Right cardiac atrium (tissue), 5 donors: ENCODE results near the gene SRP9. TPM values are rescaled to one million over a fixed set of nuclear protein-coding genes. Genes with fewer than 3 reads are reported as not detected.

Experiments
- ATAC-seq, 2 donors: fragments of 200-7000 bp; cut with Tn5 transposase; one replicate each; pipeline versions ENCODE4 v1.8.0 to v1.9.1; 2020; ENCODE audit warnings: moderate library complexity in 2 of 2, mild to moderate bottlenecking in 1 of 2
- DNase-seq, 3 donors: peaks; one replicate each; pipeline ENCODE4 v3.0.0-alpha.2; 2020
- H3K27ac ChIP-seq: one replicate; pipeline ENCODE4 v1.5.1; 2013; ENCODE audit warnings: mild to moderate bottlenecking, low read length, control low read depth, moderate library complexity
- H3K27me3 ChIP-seq: one replicate; pipeline ENCODE4 v1.6.1; 2013; ENCODE audit not compliant: control insufficient read depth, insufficient read depth
- H3K4me1 ChIP-seq: one replicate; pipeline ENCODE4 v1.6.1; 2013; ENCODE audit warnings: low read length; ENCODE audit not compliant: control insufficient read depth, insufficient read depth
- H3K4me3 ChIP-seq: one replicate; pipeline ENCODE4 v1.5.1; 2013; ENCODE audit warnings: low read length, control low read depth
- H3K9me3 ChIP-seq: one replicate; pipeline ENCODE4 v1.6.1; 2013; ENCODE audit warnings: low read length; ENCODE audit not compliant: control insufficient read depth
- WGBS: extraction: QIAGEN DNeasy Blood & Tissue Kit; methylation state at CpG from one replicate; pipeline ENCODE4 v1.1.7; 2013; 5-methylcytosine and 5-hydroxymethylcytosine counted together
- intact Hi-C, 4 donors: fragments of 100-400 bp; cut with DNase I; formaldehyde crosslinking; loops; one replicate each; pipeline versions ENCODE4 v1.11.0 to v1.14.0; 2022 to 2023
- polyA plus RNA-seq: library from polyadenylated mRNA; stranded (reverse); fragments of 200-250 nt; gene quantifications from one replicate; pipeline ENCODE4 v1.2.3, GENCODE V29; 2013
- total RNA-seq, 4 donors: library from RNA; stranded (reverse); fragmentation: NEBNext Ultra II Directional; extraction: Animal tissue kit (Norgen Biotek cat#: 25700); gene quantifications; one replicate each; pipeline ENCODE4 v1.2.1, GENCODE V29; 2021
- donor health status: healthy with polysubstance abuse.
- donor health status: DM: no; HTN: yes; CAD: no.
- donor health status: DM: no; HTN: no; CAD: no.
- donor health status: DM: no; HTN: yes; CAD: no; lungs with severe emphysema.
- donor health status: DM: yes; HTN: yes; CAD: no.

The SRP9 gene
- total and polyA plus RNA-seq, 5 donors: 193 to 259 (median 229) TPM

DNA sequence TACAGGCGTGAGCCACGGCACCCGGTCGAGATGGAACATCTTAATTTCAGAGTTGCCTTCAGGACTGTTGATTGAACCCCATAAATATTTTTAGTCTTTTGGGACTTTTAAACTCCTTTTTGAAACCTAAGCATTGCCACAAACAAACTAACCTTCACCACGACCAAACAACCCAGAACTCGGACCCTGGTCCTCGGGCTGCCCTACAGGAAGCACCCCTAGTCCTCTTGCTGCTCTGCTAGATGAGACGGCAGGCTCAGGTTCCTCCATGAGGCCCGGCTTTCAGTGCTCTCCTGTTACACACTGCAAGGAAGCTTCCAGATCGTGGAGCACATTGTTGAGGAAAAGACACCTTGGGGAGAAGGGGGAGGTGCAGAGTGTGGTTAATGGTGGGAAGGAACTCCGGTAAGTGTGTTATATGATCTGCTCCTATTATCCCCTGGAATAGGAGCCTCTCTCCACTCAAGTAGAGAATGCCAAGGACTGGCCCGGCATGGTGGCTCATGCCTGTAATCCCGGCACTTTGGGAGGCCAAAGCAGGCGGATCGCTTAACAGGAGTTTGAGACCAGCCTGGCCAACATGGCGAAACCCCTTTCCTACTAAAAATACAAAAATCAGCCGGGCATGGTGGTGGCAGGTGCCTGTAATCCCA, 38.0 kb downstream of the SRP9 start:
- H3K4me1 ChIP-seq: peaks cover 39% of the 10 kb centered on the region
- intact Hi-C loops: no loop called here
- peak overlapping the region; percentile 39 for H3K27ac ChIP-seq
- H3K27me3 ChIP-seq: no peaks in the 10 kb centered on the region
- DNase-seq: no peak
- H3K9me3 ChIP-seq: no peaks in the 10 kb centered on the region
- ATAC-seq: no peak
- H3K4me3 ChIP-seq: no peak overlapping the region
- WGBS: 89% methylated on average over 17 of the region's 17 CpGs

DNA sequence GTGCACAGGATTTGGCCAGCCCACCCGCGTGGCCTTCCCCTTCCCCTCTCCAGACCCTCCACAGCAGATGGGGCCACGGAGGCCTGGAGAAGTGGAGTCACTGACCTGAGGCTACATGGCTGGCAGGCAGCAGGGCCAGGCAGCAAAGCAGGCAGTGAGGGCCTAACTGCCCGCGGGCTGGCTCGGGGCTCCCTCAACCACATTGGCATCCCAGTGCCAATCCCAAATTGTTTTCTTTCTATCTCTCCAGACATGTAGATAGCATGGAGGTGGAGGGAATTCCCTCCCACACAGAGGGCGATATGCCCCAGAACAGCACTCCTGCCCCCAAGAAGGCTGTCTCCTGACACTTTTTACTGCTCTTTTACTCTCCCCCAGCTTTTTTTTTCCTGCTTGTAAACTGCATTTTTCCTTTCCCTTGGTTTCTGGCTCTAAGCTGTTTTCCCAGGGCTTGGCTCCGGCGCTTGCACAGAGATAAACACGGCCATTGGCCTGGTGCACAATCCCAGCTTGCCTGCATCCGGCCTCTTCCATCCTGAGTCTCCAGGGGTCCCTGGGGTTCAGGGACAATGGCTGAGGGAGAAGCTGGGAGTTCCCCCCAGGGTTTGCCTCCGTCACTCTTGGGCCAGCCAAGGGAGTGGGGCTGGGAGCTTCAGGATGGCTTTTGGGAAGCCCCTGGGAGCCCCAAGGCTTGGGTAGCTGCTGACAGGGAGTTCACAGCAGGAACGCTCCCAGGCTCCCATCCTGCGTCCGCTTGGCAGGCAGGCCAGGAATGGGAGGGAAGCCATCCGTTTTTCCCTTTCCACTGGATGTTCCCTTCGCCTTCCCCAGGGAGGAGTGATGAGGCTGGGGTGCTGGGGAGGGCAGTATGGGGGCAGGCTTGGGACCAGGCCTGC, 39.3 kb downstream of the SRP9 start:
- Histone ChIP-seq H3K27me3 (no peaks in the 10 kb centered on the region), H3K4me1 (peaks cover 39% of the 10 kb centered on the region), H3K27ac (peak overlapping the region; percentile 99), H3K9me3 (no peaks in the 10 kb centered on the region), H3K4me3 (no peak overlapping the region)
- intact Hi-C loops: no loop called here
- 37% methylated on average over 17 of the region's 17 CpGs for WGBS
- DNase-seq (peak; percentile 86 to 95 (median 93)), ATAC-seq (peak; percentile 79 to 80)

DNA sequence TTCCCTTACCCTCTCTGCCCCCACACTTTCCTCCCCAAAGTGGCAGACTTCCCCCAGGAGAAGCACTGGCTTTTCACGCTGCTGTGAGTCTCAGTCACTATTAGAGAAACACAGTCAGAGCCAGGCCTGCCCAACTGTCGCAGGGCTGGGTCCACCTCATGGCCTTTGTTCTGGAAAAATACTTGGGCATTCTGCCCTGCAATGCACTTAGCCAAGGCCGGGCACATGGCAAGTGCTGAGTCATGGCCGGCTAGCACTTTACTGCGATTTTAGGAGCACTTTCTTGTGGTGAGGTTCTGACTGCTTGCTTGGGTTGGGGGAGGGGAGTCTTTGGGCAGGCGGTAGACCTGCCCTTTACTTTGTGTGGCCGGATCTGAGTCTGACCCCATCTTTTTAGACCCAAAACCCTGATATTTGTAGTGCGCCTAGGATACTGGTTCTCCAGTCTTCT, 40.0 kb downstream of the SRP9 start:
- peaks cover 34% of the 10 kb centered on the region for H3K4me1 ChIP-seq
- no peak overlapping the region for H3K4me3 ChIP-seq
- H3K27ac ChIP-seq: peak overlapping the region; percentile 99
- peak; percentile 73 to 79 for ATAC-seq
- intact Hi-C loops: no loop called here
- no peaks in the 10 kb centered on the region for H3K9me3 ChIP-seq
- H3K27me3 ChIP-seq: no peaks in the 10 kb centered on the region
- peak; percentile 83 to 89 (median 85) for DNase-seq
- whole genome bisulfite sequencing: 36% methylated on average over 8 of the region's 8 CpGs

DNA sequence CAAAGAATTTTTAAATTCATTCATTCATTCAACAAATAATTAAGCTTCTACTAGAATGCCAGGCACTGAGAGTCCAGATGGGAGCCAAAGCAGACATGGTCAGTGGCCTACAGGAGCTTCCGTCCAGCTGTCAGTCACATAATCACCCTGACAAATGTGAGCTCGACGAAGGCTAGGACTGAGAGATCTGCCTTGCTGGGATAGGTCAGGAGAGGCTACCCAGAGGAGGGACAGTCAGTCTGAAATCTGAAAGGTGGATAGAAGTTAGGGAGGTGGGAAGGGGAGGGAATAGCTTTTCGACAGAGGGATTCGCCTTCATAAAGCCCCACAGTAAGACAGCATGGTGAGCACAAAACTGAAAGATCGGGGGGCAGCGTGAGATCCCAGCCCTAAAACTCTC, 40.6 kb downstream of the SRP9 start:
- WGBS: 87% methylated on average over 7 of the region's 7 CpGs
- Histone ChIP-seq H3K27me3 (no peaks in the 10 kb centered on the region), H3K27ac (peak overlapping the region; percentile 50), H3K4me1 (peaks cover 30% of the 10 kb centered on the region), H3K4me3 (no peak overlapping the region), H3K9me3 (no peaks in the 10 kb centered on the region)
- intact Hi-C loops: no loop called here
- ATAC-seq (no peak), DNase-seq (no peak)

DNA sequence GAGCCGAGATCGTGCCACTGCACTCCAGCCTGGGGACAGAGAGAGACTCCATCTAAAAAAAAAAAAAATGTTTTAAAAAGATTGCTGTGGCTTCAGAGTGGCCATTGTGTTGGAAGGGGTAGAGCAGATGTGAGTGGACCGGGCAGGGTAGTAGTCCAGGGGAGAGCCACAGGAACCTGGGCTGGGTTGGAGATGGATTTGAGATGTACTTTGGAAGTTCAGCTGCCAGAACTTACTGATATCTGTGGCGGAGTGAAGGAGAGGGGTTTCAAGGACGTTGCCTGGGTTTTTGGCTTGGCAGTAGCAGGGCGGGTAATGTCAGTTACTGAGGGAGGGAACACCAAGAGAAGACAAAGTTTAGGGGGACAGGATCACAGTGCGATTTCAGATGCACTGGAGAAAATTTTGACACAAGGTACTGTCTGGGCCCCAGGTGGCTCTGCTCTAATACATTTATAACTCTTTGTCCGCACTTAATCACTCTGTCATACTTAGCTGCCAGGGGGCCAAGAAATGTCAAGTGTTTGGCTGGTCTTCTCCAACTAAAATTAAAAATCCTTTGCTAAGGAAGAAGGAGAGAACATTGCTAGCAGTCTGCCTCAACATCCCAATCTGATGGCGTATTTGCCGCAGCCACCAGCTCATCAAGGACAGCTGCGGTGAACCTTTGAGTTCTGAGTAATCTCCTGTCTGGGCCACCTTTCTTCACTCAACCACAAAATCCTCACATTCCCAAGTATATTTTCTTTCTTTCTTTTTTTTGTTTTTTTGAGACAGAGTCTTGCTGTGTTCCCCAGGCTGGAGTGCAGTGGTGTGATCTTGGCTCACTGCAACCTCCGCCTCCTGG, 41.9 kb downstream of the SRP9 start:
- Histone ChIP-seq H3K27me3 (no peaks in the 10 kb centered on the region), H3K9me3 (no peaks in the 10 kb centered on the region), H3K4me3 (no peak overlapping the region), H3K4me1 (peaks cover 25% of the 10 kb centered on the region), H3K27ac (peak overlapping the region; percentile 39)
- intact Hi-C loops: no loop called here
- ATAC-seq (no peak), DNase-seq (no peak)
- WGBS: 56% methylated on average over 12 of the region's 12 CpGs

DNA sequence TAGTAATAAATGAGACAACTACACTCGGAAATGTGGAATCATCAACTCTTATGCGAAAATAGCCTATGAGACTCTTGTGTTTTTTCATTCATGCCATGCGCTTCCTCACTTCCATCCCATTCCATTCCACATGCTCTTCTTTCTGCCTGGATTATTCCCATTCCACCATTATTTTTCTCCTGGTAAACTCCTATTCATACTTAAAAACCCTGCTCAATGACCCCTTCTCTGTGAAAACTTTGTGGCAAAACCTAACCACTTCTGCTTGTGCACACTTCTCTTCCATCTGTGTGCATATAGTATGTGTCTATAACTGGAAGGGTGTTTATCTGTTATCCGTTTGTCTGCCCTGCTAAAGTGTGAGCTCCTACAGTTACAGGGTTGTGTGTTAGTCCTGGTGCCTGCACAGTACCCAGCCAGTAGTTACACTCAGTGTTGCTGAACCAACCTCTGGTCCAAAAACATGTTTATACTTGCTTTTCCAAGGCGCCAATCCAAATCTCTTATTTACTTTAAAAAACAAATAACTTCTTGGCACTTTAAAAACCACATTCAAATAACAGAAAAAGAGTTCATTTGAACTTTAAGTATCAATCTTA, 43.0 kb downstream of the SRP9 start:
- intact Hi-C loops: no loop called here
- H3K27ac ChIP-seq: no peak overlapping the region
- DNase-seq (no peak), ATAC-seq (no peak)
- peaks cover 29% of the 10 kb centered on the region for H3K4me1 ChIP-seq
- WGBS: 89% methylated on average over 5 of the region's 5 CpGs
- H3K27me3 ChIP-seq: no peaks in the 10 kb centered on the region
- H3K9me3 ChIP-seq: no peaks in the 10 kb centered on the region
- no peak overlapping the region for H3K4me3 ChIP-seq

DNA sequence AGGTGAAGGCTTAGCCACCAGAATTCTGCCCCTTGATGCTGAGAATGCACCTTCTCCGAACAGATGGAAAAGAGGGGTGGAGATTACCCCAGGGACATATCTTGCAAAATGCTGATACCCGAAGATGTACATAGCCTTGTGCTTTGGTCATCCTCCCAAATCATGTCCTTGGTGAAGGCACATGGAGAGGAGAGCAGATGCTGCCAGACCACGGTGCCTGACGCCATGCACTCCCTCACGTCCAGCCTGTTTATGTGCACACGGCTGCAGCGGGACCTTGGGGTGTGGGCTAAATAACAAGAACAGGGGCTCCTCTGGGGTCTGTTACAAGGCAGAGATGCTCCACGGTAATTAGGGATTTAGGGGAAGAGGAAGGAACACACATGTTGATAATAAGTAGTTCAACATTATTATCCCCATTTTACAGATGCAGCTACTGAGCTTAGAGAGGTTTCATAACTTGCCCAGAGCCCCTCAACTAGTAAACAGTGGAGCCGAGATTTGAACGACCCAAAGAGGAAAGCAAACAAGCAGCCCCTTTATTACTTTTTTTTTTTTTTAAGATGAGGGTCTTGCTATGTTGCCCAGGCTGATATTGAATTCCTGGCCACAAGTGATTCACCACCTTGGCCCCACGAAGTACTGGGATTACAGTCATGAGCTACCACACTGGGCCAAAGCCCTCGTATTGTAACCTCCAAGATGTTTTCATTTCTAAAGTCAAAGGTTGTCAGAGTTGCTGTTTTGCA, 45.2 kb downstream of the SRP9 start:
- H3K4me1 ChIP-seq: peaks cover 17% of the 10 kb centered on the region
- no peak for DNase-seq
- no peak overlapping the region for H3K4me3 ChIP-seq
- 80% methylated on average over 12 of the region's 12 CpGs for WGBS
- no peak for ATAC-seq
- no peaks in the 10 kb centered on the region for H3K27me3 ChIP-seq
- intact Hi-C loops: no loop called here
- no peak overlapping the region for H3K27ac ChIP-seq
- no peaks in the 10 kb centered on the region for H3K9me3 ChIP-seq

DNA sequence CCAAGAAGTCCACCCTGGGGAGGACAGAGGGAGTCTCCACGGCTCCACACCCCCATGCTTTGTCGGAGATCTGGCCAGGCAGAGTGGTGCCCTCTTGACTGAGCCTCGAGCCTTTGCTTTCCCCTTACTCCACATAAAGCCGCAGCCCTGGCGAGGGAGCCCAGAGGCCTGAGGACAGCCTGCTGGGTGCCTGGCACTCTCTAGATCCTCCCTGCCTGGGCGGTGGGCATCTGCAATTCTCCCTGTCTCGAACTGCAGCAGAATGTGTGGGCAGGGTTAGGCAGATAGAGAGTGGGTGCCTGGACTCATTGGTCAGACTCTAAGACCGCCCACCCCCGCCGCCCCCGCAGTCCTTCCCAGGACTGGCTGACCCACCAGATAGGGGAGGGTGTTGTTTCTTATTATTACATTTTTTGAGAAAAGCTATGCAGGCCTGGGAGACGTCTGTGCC, 46.2 kb downstream of the SRP9 start:
- no peak overlapping the region for H3K27ac ChIP-seq
- intact Hi-C loops: no loop called here
- H3K4me1 ChIP-seq: peaks cover 12% of the 10 kb centered on the region
- ATAC-seq (no peak), DNase-seq (no peak)
- H3K9me3 ChIP-seq: no peaks in the 10 kb centered on the region
- H3K4me3 ChIP-seq: no peak overlapping the region
- 78% methylated on average over 12 of the region's 12 CpGs for WGBS
- H3K27me3 ChIP-seq: no peaks in the 10 kb centered on the region

DNA sequence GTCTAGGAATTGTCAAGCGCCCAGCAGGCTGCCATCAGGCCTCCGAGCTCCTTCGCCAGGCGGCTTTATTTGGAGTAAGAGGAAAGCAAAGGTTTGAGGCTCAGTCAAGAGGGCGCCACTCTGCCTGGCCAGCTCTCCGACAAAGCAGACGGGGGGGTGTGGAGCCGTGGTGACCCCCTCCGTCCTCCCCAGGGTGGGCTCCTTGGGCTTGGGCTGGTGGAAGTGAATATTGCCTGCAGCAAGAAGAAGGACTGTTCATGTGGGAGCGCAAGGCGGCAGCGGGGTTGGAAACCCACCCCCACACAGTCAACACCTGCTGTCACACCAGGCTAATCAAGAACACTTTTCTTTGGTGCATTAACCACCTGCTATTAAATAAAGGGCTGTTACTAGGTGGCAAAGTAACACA, 46.9 kb downstream of the SRP9 start:
- intact Hi-C loops: no loop called here
- ATAC-seq (no peak), DNase-seq (no peak)
- 90% methylated on average over 12 of the region's 12 CpGs for WGBS
- Histone ChIP-seq H3K4me3 (no peak overlapping the region), H3K27me3 (no peaks in the 10 kb centered on the region), H3K9me3 (no peaks in the 10 kb centered on the region), H3K27ac (no peak overlapping the region), H3K4me1 (peaks cover 12% of the 10 kb centered on the region)

DNA sequence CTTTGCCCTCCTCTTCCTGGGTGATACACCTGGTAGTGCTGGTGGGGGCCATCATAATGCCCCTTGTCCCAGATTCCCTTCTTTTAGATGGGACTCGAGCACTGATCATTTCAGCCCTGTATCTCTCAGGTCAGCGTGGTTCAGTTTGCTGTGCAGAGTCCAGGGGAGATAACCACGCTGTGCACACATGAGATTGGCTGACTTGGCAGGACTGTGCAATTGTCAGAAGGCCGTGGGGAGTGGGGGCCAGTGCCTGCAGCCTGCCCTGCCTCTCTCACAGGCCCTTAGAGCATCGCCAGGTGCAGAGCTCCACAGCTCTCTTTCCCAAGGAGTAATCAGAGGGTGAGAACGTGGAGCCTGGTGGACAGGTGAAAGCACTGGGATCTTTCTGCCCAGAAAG, 47.5 kb downstream of the SRP9 start:
- Histone ChIP-seq H3K4me1 (peaks cover 12% of the 10 kb centered on the region), H3K4me3 (no peak overlapping the region), H3K27me3 (no peaks in the 10 kb centered on the region), H3K27ac (no peak overlapping the region), H3K9me3 (no peaks in the 10 kb centered on the region)
- DNase-seq: no peak
- peak in 1 of 2 donors; percentile 25 for ATAC-seq
- 59% methylated on average over 6 of the region's 6 CpGs for WGBS
- intact Hi-C loops: no loop called here
